ENCODE data around the gene B3GNT7.

- TF ChIP-seq CTCF (conservative IDR thresholded peaks at IDR 0.05) (no peak), ZFX (IDR thresholded peaks at IDR 0.05) (no peak)
These were observed 37.6 kb upstream of the B3GNT7 start for GRCh38 chr2:231357931-231358330.
